Activated CD8-positive, alpha-beta memory T cell treated with anti-CD3 and anti-CD28 coated beads, Interleukin-2, amount 50 U/mL, for 24 hours (primary cell): ENCODE measurements around the gene CCN6.
A peak's percentile ranks its signal among the peaks of the same experiment; 100 is the strongest.
"Not testable (repeated sequence)": the region's sequence is repeated elsewhere in the genome, so short reads cannot be mapped to it uniquely, and the experiment has no call there.

Source experiments
- DNase-seq: peaks from one replicate; pipeline ENCODE4 v3.0.0-alpha.2; 2020; ENCODE audit errors: extremely low read depth

The CCN6 gene

GRCh38 chr6:112030206-112030960 is 23.5 kb upstream of the CCN6 start:
- no peak for DNase-seq

GRCh38 chr6:112030961-112031660 is 22.8 kb upstream of the CCN6 start:
- DNase-seq, result no peak

GRCh38 chr6:112031960-112032359 is 21.9 kb upstream of the CCN6 start:
- DNase-seq, result no peak

- DNase-seq, result no peak
Measured at GRCh38 chr6:112032728-112033127, 21.2 kb upstream of the CCN6 start.

- DNase-seq, result no peak
Measured at GRCh38 chr6:112033791-112034615, 19.9 kb upstream of the CCN6 start.

GRCh38 chr6:112034616-112034995 is 19.3 kb upstream of the CCN6 start:
- no peak for DNase-seq

GRCh38 chr6:112036088-112036637 is 17.7 kb upstream of the CCN6 start:
- DNase-seq, result no peak

- no peak for DNase-seq
Measured at GRCh38 chr6:112037783-112038216, 16.1 kb upstream of the CCN6 start.

GRCh38 chr6:112038268-112038667 is 15.6 kb upstream of the CCN6 start:
- DNase-seq, result no peak

GRCh38 chr6:112038756-112039430 is 15.0 kb upstream of the CCN6 start:
- DNase-seq, result no peak

- DNase-seq, result no peak
Measured at GRCh38 chr6:112039431-112039770, 14.5 kb upstream of the CCN6 start.

- DNase-seq, result no peak
Measured at GRCh38 chr6:112040956-112041355, 12.9 kb upstream of the CCN6 start.

GRCh38 chr6:112041535-112041934 is 12.4 kb upstream of the CCN6 start:
- DNase-seq, result no peak

- peak; percentile 80 for DNase-seq
Measured at GRCh38 chr6:112043032-112044007, 10.6 kb upstream of the CCN6 start.

GRCh38 chr6:112044196-112044595 is 9.7 kb upstream of the CCN6 start:
- DNase-seq, result no peak

- DNase-seq, result no peak
Measured at GRCh38 chr6:112044856-112045255, 9.0 kb upstream of the CCN6 start.

- not testable (repeated sequence) for DNase-seq
Measured at GRCh38 chr6:112047523-112047922, 6.4 kb upstream of the CCN6 start.

GRCh38 chr6:112049026-112049799 is 4.7 kb upstream of the CCN6 start:
- no peak for DNase-seq

- no peak for DNase-seq
Measured at GRCh38 chr6:112049996-112050395, 3.9 kb upstream of the CCN6 start.

GRCh38 chr6:112050429-112050828 is 3.5 kb upstream of the CCN6 start:
- DNase-seq, result no peak
